Neural progenitor cell (in vitro differentiated cells): ENCODE results near the gene MTREX. TPM values are rescaled to one million over a fixed set of nuclear protein-coding genes. Genes with fewer than 3 reads are reported as not detected.

Experiments used
- DNase-seq: peaks from one replicate; pipeline ENCODE4 v3.0.0-alpha.2; 2016; ENCODE audit warnings: low spot score
- H2AFZ ChIP-seq: fragments of 200-600 bp; sonication (generic); replicated peaks from 2 replicates; pipeline ENCODE4 v1.6.1; 2016; ENCODE audit warnings: antibody characterized with exemption
- H3F3A ChIP-seq: fragments of 200-600 bp; sonication (generic); 2 replicates; pipeline ENCODE4 v1.6.1; 2016; ENCODE audit warnings: antibody characterized with exemption, low read depth
- H3K27ac ChIP-seq: fragments of 200-600 bp; sonication (generic); 2 replicates; pipeline ENCODE4 v1.5.1; 2016; ENCODE audit warnings: mild to moderate bottlenecking
- H3K27me3 ChIP-seq: fragments of 200-600 bp; sonication (generic); 2 replicates; pipeline ENCODE4 v1.6.1; 2016; ENCODE audit warnings: mild to moderate bottlenecking, moderate library complexity
- H3K36me3 ChIP-seq: fragments of 200-600 bp; sonication (generic); 2 replicates; pipeline ENCODE4 v1.5.1; 2016
- H3K4me1 ChIP-seq: fragments of 200-600 bp; sonication (generic); 2 replicates; pipeline ENCODE4 v1.6.1; 2016; ENCODE audit warnings: mixed run types
- H3K4me2 ChIP-seq: fragments of 200-600 bp; sonication (generic); 2 replicates; pipeline ENCODE4 v1.6.1; 2016
- H3K4me3 ChIP-seq: fragments of 200-600 bp; sonication (generic); 2 replicates; pipeline ENCODE4 v1.5.1; 2016
- H3K79me2 ChIP-seq: fragments of 200-600 bp; sonication (generic); 2 replicates; pipeline ENCODE4 v1.6.1; 2016; ENCODE audit warnings: low read depth
- H3K9ac ChIP-seq: fragments of 200-600 bp; sonication (generic); 2 replicates; pipeline ENCODE4 v1.6.1; 2016
- H3K9me3 ChIP-seq: fragments of 200-600 bp; sonication (generic); 2 replicates; pipeline ENCODE4 v1.5.1; 2016; ENCODE audit warnings: low read depth
- H4K20me1 ChIP-seq: fragments of 200-600 bp; sonication (generic); 2 replicates; pipeline ENCODE4 v1.6.1; 2016; ENCODE audit warnings: low read depth
- H3K27ac Mint-ChIP-seq: 3 replicates; pipeline ENCODE4 v1.8.0; 2021; ENCODE audit warnings: mixed read lengths
- H3K27me3 Mint-ChIP-seq: 2 replicates; pipeline ENCODE4 v1.8.0; 2022; ENCODE audit warnings: low read depth, mild to moderate bottlenecking, inconsistent platforms, moderate library complexity, mixed read lengths; ENCODE audit not compliant: insufficient read depth
- H3K36me3 Mint-ChIP-seq: 3 replicates; pipeline ENCODE4 v1.8.0; 2021; ENCODE audit warnings: mixed read lengths
- H3K4me1 Mint-ChIP-seq: 3 replicates; pipeline ENCODE4 v1.8.0; 2021; ENCODE audit warnings: mixed read lengths
- H3K4me3 Mint-ChIP-seq: 3 replicates; pipeline ENCODE4 v1.8.0; 2021; ENCODE audit warnings: mild to moderate bottlenecking, moderate library complexity, mixed read lengths
- H3K9me3 Mint-ChIP-seq: 3 replicates; pipeline ENCODE4 v1.8.0; 2020; ENCODE audit warnings: mixed read lengths
- EZH2 ChIP-seq: fragments of 200-600 bp; sonication (generic); IDR thresholded peaks from 2 replicates; pipeline ENCODE4 v1.6.1; 2017; ENCODE audit warnings: antibody characterized with exemption, mild to moderate bottlenecking, moderate library complexity
- EZH2phosphoT487 ChIP-seq: fragments of 200-600 bp; sonication (generic); IDR thresholded peaks from 2 replicates; pipeline ENCODE4 v1.6.1; 2017; ENCODE audit warnings: antibody characterized with exemption
- total RNA-seq: library from RNA; depleted of rRNA; stranded (reverse); fragments of >200 nt; gene quantifications from 2 replicates; pipeline ENCODE4 v1.2.3, GENCODE V29; 2015; ENCODE audit warnings: low replicate concordance
- TF ChIP-seq, protein P1 (sequence below): fragments of 200-600 bp; sonication (generic); IDR thresholded peaks from 2 replicates; pipeline ENCODE4 v1.5.1; 2017; ENCODE audit warnings: antibody characterized with exemption, mild to moderate bottlenecking

MTREX gene
- total RNA-seq, 1 donor from 2014 or later, result 198 TPM

DNA sequence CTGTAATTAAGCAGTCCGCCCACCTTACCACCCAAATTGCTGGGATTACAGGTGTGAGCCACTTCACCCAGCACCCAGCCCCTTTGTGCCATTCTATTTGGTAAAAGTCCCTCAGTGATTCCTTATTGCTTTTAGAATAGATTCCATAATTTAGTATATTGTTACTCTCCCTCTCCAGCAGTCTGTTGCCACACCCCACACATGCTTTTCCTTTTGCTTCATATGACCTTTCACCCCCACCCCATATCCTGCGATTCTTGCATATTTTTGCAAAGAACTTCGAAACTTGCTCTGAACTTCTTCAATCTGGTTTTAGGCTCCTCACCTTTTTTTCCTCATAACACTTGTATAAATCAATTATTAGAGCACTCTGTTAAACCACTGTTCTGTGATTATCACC is 100.2 kb downstream of the MTREX start:
- Mint-ChIP-seq H3K9me3 (no peaks in the 10 kb centered on the region), H3K27ac (no peak overlapping the region), H3K36me3 (peaks cover 14% of the 10 kb centered on the region), H3K4me1 (no peaks in the 10 kb centered on the region), H3K4me3 (no peak overlapping the region), H3K27me3 (no peaks in the 10 kb centered on the region)
- no peak overlapping the region for H3K9ac ChIP-seq
- no peak overlapping the region for H2AFZ ChIP-seq
- H3K36me3 ChIP-seq, result peaks cover 26% of the 10 kb centered on the region
- no peaks in the 10 kb centered on the region for H3K79me2 ChIP-seq
- H3F3A ChIP-seq, result peaks cover 6% of the 10 kb centered on the region
- no peak overlapping the region for H3K4me2 ChIP-seq
- DNase-seq, result no peak
- no peak overlapping the region for H3K27ac ChIP-seq
- H3K4me1 ChIP-seq, result no peaks in the 10 kb centered on the region
- H3K27me3 ChIP-seq, result no peaks in the 10 kb centered on the region
- no peaks in the 10 kb centered on the region for H4K20me1 ChIP-seq
- no peaks in the 10 kb centered on the region for H3K9me3 ChIP-seq
- TF ChIP-seq EZH2phosphoT487, result no peak
- TF ChIP-seq EZH2, result no peak
- TF ChIP-seq, protein P1, sequence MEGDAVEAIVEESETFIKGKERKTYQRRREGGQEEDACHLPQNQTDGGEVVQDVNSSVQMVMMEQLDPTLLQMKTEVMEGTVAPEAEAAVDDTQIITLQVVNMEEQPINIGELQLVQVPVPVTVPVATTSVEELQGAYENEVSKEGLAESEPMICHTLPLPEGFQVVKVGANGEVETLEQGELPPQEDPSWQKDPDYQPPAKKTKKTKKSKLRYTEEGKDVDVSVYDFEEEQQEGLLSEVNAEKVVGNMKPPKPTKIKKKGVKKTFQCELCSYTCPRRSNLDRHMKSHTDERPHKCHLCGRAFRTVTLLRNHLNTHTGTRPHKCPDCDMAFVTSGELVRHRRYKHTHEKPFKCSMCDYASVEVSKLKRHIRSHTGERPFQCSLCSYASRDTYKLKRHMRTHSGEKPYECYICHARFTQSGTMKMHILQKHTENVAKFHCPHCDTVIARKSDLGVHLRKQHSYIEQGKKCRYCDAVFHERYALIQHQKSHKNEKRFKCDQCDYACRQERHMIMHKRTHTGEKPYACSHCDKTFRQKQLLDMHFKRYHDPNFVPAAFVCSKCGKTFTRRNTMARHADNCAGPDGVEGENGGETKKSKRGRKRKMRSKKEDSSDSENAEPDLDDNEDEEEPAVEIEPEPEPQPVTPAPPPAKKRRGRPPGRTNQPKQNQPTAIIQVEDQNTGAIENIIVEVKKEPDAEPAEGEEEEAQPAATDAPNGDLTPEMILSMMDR, result no peak
- no peak overlapping the region for H3K4me3 ChIP-seq

DNA sequence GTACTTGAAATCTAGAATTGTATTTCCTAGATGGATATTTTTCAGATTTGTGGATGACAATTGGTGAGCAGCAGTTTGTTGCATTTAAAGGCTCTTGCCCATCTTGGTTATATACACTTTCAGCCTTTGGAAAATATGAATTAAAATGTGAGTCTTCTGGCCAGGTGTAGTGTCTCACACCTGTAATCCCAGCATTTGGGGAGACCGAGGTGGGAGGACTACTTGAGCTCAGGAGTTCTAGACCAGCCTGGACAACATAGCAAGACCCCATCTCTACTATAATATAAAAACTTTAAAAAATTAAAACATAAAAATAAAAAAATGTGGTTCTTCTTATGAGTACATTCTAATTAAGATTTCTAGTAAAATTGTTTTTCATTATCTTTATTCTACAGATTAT is 102.0 kb downstream of the MTREX start:
- no peaks in the 10 kb centered on the region for H3K27me3 Mint-ChIP-seq
- H3K27me3 ChIP-seq, result no peaks in the 10 kb centered on the region
- H3K79me2 ChIP-seq, result no peaks in the 10 kb centered on the region
- no peak overlapping the region for H3K27ac ChIP-seq
- no peaks in the 10 kb centered on the region for H3K4me1 Mint-ChIP-seq
- H3K36me3 ChIP-seq, result peaks cover 37% of the 10 kb centered on the region
- peaks cover 17% of the 10 kb centered on the region for H3K36me3 Mint-ChIP-seq
- peaks cover 6% of the 10 kb centered on the region for H3F3A ChIP-seq
- TF ChIP-seq EZH2 (no peak), EZH2phosphoT487 (no peak)
- TF ChIP-seq, protein P1, result no peak
- no peak overlapping the region for H3K27ac Mint-ChIP-seq
- no peaks in the 10 kb centered on the region for H3K4me1 ChIP-seq
- no peak overlapping the region for H3K4me3 ChIP-seq
- no peak overlapping the region for H3K4me2 ChIP-seq
- no peak overlapping the region for H2AFZ ChIP-seq
- H3K9me3 Mint-ChIP-seq, result no peaks in the 10 kb centered on the region
- no peak overlapping the region for H3K9ac ChIP-seq
- no peaks in the 10 kb centered on the region for H3K9me3 ChIP-seq
- no peak overlapping the region for H3K4me3 Mint-ChIP-seq
- H4K20me1 ChIP-seq, result no peaks in the 10 kb centered on the region
- DNase-seq, result no peak

DNA sequence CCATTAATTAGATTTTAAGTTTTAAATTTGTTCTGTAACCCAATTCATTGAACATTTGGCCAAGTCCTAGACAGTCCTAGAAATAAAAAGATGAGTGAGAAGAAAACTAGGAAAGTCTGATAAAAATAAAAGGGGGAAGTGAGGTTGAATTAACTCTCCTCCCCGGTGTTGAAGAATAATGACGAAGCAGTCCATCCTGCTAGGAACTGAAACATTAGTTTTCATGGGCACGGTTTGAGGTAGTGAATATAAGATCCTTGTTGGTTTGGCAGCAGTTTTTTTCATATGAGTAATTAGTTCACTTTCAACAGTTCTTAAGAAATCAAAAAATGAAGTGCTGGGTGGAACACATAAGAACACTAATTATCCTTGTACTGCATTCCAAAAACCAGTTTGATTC is 103.1 kb downstream of the MTREX start:
- Mint-ChIP-seq H3K36me3 (peaks cover 14% of the 10 kb centered on the region), H3K4me1 (no peaks in the 10 kb centered on the region), H3K9me3 (no peaks in the 10 kb centered on the region), H3K4me3 (no peak overlapping the region), H3K27me3 (no peaks in the 10 kb centered on the region), H3K27ac (no peak overlapping the region)
- H3K4me1 ChIP-seq, result no peaks in the 10 kb centered on the region
- H2AFZ ChIP-seq, result no peak overlapping the region
- H4K20me1 ChIP-seq, result no peaks in the 10 kb centered on the region
- no peak overlapping the region for H3K27ac ChIP-seq
- H3K4me2 ChIP-seq, result no peak overlapping the region
- H3K36me3 ChIP-seq, result peaks cover 37% of the 10 kb centered on the region
- DNase-seq, result no peak
- TF ChIP-seq EZH2, result no peak
- no peaks in the 10 kb centered on the region for H3K27me3 ChIP-seq
- peaks cover 6% of the 10 kb centered on the region for H3F3A ChIP-seq
- no peak overlapping the region for H3K4me3 ChIP-seq
- no peak overlapping the region for H3K9ac ChIP-seq
- no peaks in the 10 kb centered on the region for H3K9me3 ChIP-seq
- H3K79me2 ChIP-seq, result no peaks in the 10 kb centered on the region

DNA sequence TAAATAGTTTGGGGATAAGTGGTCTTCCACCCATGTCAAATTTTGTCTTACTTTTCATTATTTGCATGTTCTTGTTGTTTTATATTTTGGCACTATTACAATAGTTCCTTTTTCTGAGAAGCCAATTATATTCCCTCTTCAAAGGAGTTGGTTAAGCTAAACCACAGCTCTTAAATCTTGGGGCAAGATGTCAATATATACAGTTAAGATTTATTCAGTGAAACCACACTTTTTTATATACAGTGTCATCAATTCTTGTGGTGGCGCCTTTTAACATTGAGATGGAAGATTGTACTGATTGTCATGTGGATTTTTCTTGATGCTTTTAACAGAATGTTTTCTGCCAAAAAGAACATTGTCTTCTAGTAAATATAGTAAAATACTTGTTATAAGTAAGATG is 104.1 kb downstream of the MTREX start:
- no peaks in the 10 kb centered on the region for H3K4me1 Mint-ChIP-seq
- no peaks in the 10 kb centered on the region for H3K27me3 Mint-ChIP-seq
- H3K27ac Mint-ChIP-seq, result no peak overlapping the region
- H3K36me3 Mint-ChIP-seq, result peaks cover 14% of the 10 kb centered on the region
- no peaks in the 10 kb centered on the region for H3K9me3 Mint-ChIP-seq
- no peaks in the 10 kb centered on the region for H3K4me1 ChIP-seq
- no peak overlapping the region for H3K27ac ChIP-seq
- H3K9ac ChIP-seq, result no peak overlapping the region
- H3K79me2 ChIP-seq, result no peaks in the 10 kb centered on the region
- H3K4me2 ChIP-seq, result no peak overlapping the region
- no peak for TF ChIP-seq EZH2phosphoT487
- TF ChIP-seq, protein P1, result no peak
- TF ChIP-seq EZH2, result no peak
- no peak overlapping the region for H3K4me3 ChIP-seq
- no peaks in the 10 kb centered on the region for H3K27me3 ChIP-seq
- H3K36me3 ChIP-seq, result peaks cover 37% of the 10 kb centered on the region
- H2AFZ ChIP-seq, result no peak overlapping the region
- no peaks in the 10 kb centered on the region for H4K20me1 ChIP-seq
- H3K9me3 ChIP-seq, result no peaks in the 10 kb centered on the region
- DNase-seq, result no peak
- no peak overlapping the region for H3K4me3 Mint-ChIP-seq
- no peaks in the 10 kb centered on the region for H3F3A ChIP-seq
